Neural cell (in vitro differentiated cells): ENCODE measurements around the gene DNAJC10. TPM values are rescaled to one million over a fixed set of nuclear protein-coding genes. Genes with fewer than 3 reads are reported as not detected.

Experiments
- H2AFZ ChIP-seq: fragments of 200-600, 300-800 bp; sonication (generic), shearing (Covaris generic); 2 replicates; pipeline ENCODE4 v1.6.0; 2014; ENCODE audit warnings: low read depth, mild to moderate bottlenecking, antibody characterized with exemption, low read length, moderate library complexity
- H3F3A ChIP-seq: fragments of 200-600 bp; shearing (Covaris generic); 2 replicates; pipeline ENCODE4 v1.6.1; 2016; ENCODE audit warnings: mild to moderate bottlenecking, moderate library complexity, mixed read lengths, antibody characterized with exemption, low read length; ENCODE audit not compliant: insufficient read depth, poor library complexity, severe bottlenecking
- H3K27ac ChIP-seq: fragments of 200-600, 300-800 bp; sonication (generic), shearing (Covaris generic); 2 replicates; pipeline ENCODE4 v1.5.1; 2014; ENCODE audit warnings: mild to moderate bottlenecking, low read length, moderate library complexity
- H3K27me3 ChIP-seq: fragments of 300-800, 200-600 bp; sonication (generic), shearing (Covaris generic); 2 replicates; pipeline ENCODE4 v1.6.0; 2014; ENCODE audit warnings: mild to moderate bottlenecking, low read depth, low read length, moderate library complexity; ENCODE audit not compliant: insufficient read depth
- H3K36me3 ChIP-seq: fragments of 300-800, 200-600 bp; sonication (generic), shearing (Covaris generic); 2 replicates; pipeline ENCODE4 v1.5.1; 2014; ENCODE audit warnings: mild to moderate bottlenecking, antibody characterized with exemption, low read length, moderate library complexity; ENCODE audit not compliant: insufficient read depth
- H3K4me2 ChIP-seq: fragments of 300-800, 200-600 bp; sonication (generic), shearing (Covaris generic); 2 replicates; pipeline ENCODE4 v1.6.0; 2014; ENCODE audit warnings: mild to moderate bottlenecking, low read length
- H3K4me3 ChIP-seq: fragments of 300-800, 200-600 bp; sonication (generic), shearing (Covaris generic); 2 replicates; pipeline ENCODE4 v1.5.1; 2014; ENCODE audit warnings: mild to moderate bottlenecking, low read length, moderate library complexity
- H3K79me2 ChIP-seq: fragments of 200-600 bp; shearing (Covaris generic); replicated peaks from 2 replicates; pipeline ENCODE4 v1.6.0; 2014; ENCODE audit warnings: mild to moderate bottlenecking, low read length, moderate library complexity; ENCODE audit not compliant: insufficient read depth
- H3K9ac ChIP-seq: fragments of 300-800, 200-600 bp; sonication (generic), shearing (Covaris generic); 2 replicates; pipeline ENCODE4 v1.6.1; 2016; ENCODE audit warnings: mild to moderate bottlenecking, low read length, mixed read lengths
- H3K9me2 ChIP-seq: fragments of 200-600 bp; shearing (Covaris generic); 2 replicates; pipeline ENCODE4 v1.6.1; 2016; ENCODE audit warnings: mild to moderate bottlenecking, low read length, mixed read lengths; ENCODE audit not compliant: insufficient read depth
- H3K9me3 ChIP-seq: fragments of 200-600, 300-800 bp; sonication (generic), shearing (Covaris generic); 2 replicates; pipeline ENCODE4 v1.6.1; 2016; ENCODE audit warnings: mild to moderate bottlenecking, mixed run types, low read length, moderate library complexity, mixed read lengths
- H4K20me1 ChIP-seq: fragments of 200-600 bp; shearing (Covaris generic); 2 replicates; pipeline ENCODE4 v1.6.1; 2016; ENCODE audit warnings: mild to moderate bottlenecking, mixed run types; ENCODE audit not compliant: insufficient read depth
- EP300 ChIP-seq: fragments of 450-650 bp; conservative IDR thresholded peaks from 2 replicates; pipeline ENCODE4 v1.6.1; 2014; ENCODE audit warnings: antibody characterized with exemption, mild to moderate bottlenecking, moderate library complexity; ENCODE audit not compliant: poor library complexity, severe bottlenecking
- EZH2 ChIP-seq: fragments of 200-600, 300-800 bp; shearing (Covaris generic), sonication (generic); IDR thresholded peaks from 2 replicates; pipeline ENCODE4 v1.6.1; 2014; ENCODE audit warnings: antibody characterized with exemption, low read length, borderline replicate concordance, mild to moderate bottlenecking; ENCODE audit not compliant: insufficient read depth, poor library complexity, severe bottlenecking
- MXI1 ChIP-seq: fragments of 450-650 bp; conservative IDR thresholded peaks from 2 replicates; pipeline ENCODE4 v1.6.1; 2014; ENCODE audit warnings: antibody characterized with exemption, mild to moderate bottlenecking; ENCODE audit not compliant: poor library complexity, severe bottlenecking
- POLR2AphosphoS5 ChIP-seq: IDR thresholded peaks from 2 replicates; pipeline ENCODE4 v1.6.1; 2012
- RAD21 ChIP-seq: fragments of 450-650 bp; conservative IDR thresholded peaks from 2 replicates; pipeline ENCODE4 v1.6.1; 2014; ENCODE audit warnings: antibody characterized with exemption, mild to moderate bottlenecking, moderate library complexity
- REST ChIP-seq: IDR thresholded peaks from 2 replicates; pipeline ENCODE4 v1.6.1; 2012; ENCODE audit warnings: borderline replicate concordance
- SMC3 ChIP-seq: fragments of 450-650 bp; conservative IDR thresholded peaks from 2 replicates; pipeline ENCODE4 v1.6.1; 2014; ENCODE audit warnings: antibody characterized with exemption, mild to moderate bottlenecking, moderate library complexity; ENCODE audit not compliant: poor library complexity
- TAF1 ChIP-seq: IDR thresholded peaks from 2 replicates; pipeline ENCODE4 v1.6.1; 2012; ENCODE audit warnings: low read depth
- polyA plus RNA-seq: library from polyadenylated mRNA; depleted of rRNA; stranded (reverse); fragments of >200 nt; gene quantifications from 2 replicates; pipeline ENCODE4 v1.2.3, GENCODE V29; 2014
- TF ChIP-seq, protein P1 (sequence below): fragments of 450-650 bp; IDR thresholded peaks from 2 replicates; pipeline ENCODE4 v1.5.1; 2014; ENCODE audit warnings: antibody characterized with exemption, mild to moderate bottlenecking, moderate library complexity; ENCODE audit not compliant: poor library complexity, severe bottlenecking

Gene DNAJC10
- polyA plus RNA-seq, 1 donor from 2014 or later, result 92.5 TPM

DNA sequence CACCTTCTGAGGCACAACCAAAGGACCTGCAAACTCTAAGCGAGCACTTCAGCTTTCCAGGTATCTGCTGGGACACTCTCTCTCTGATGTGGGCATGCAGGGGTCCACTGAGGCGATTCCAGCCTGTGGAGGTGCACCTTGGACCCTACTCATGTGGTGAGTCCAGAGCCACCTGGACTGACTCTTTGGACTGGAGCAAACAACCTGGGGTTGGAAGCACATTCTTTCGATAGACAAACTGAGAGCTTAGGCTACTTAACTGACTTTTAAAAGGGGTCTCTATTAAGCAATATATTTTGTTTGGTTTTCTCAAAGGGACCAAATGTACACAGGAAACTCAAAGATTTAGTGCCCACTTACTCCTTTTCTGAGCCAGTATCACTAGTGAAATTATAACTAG, 98.7 kb downstream of the DNAJC10 start:
- no peaks in the 10 kb centered on the region for H3F3A ChIP-seq
- H3K4me3 ChIP-seq, result no peak overlapping the region
- no peaks in the 10 kb centered on the region for H3K9me3 ChIP-seq
- H2AFZ ChIP-seq, result no peak overlapping the region
- no peak overlapping the region for H3K9ac ChIP-seq
- H4K20me1 ChIP-seq, result no peaks in the 10 kb centered on the region
- TF ChIP-seq RAD21 (no peak), EP300 (no peak), SMC3 (no peak), EZH2 (no peak), MXI1 (no peak), TAF1 (no peak), REST (no peak), POLR2AphosphoS5 (no peak)
- TF ChIP-seq, protein P1, sequence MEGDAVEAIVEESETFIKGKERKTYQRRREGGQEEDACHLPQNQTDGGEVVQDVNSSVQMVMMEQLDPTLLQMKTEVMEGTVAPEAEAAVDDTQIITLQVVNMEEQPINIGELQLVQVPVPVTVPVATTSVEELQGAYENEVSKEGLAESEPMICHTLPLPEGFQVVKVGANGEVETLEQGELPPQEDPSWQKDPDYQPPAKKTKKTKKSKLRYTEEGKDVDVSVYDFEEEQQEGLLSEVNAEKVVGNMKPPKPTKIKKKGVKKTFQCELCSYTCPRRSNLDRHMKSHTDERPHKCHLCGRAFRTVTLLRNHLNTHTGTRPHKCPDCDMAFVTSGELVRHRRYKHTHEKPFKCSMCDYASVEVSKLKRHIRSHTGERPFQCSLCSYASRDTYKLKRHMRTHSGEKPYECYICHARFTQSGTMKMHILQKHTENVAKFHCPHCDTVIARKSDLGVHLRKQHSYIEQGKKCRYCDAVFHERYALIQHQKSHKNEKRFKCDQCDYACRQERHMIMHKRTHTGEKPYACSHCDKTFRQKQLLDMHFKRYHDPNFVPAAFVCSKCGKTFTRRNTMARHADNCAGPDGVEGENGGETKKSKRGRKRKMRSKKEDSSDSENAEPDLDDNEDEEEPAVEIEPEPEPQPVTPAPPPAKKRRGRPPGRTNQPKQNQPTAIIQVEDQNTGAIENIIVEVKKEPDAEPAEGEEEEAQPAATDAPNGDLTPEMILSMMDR, result no peak
- H3K36me3 ChIP-seq, result no peaks in the 10 kb centered on the region
- no peak overlapping the region for H3K27ac ChIP-seq
- H3K9me2 ChIP-seq, result no peaks in the 10 kb centered on the region
- no peaks in the 10 kb centered on the region for H3K79me2 ChIP-seq
- no peak overlapping the region for H3K4me2 ChIP-seq
- no peaks in the 10 kb centered on the region for H3K27me3 ChIP-seq

DNA sequence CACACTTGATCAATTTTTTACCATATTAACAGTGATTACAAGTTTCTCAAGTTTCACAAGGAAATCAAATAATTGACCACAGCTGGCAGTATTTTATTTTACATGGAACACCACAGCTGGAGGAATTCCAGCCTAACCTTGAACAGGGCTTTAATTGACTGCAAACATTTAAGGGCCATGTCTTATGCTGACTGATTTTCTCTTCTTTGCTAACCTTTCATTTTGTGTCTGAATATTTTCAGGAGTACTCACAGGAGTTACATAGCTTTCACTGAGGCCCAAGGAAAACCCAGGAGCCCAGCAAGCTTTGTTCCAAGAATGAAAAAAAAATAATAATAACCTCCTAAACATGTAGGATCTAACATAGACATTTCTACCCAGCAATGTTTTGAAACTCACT, 100.8 kb downstream of the DNAJC10 start:
- H3K36me3 ChIP-seq, result no peaks in the 10 kb centered on the region
- no peaks in the 10 kb centered on the region for H3K9me2 ChIP-seq

GRCh38 chr2:182817558-182817957, 101.5 kb downstream of the DNAJC10 start:
- Histone ChIP-seq H3K79me2 (no peaks in the 10 kb centered on the region), H3K4me2 (peak overlapping the region; percentile 12), H3K9me2 (no peaks in the 10 kb centered on the region), H3K9ac (no peak overlapping the region), H4K20me1 (no peaks in the 10 kb centered on the region), H3K4me3 (no peak overlapping the region), H3K36me3 (no peaks in the 10 kb centered on the region), H3F3A (no peaks in the 10 kb centered on the region), H2AFZ (no peak overlapping the region), H3K27ac (peak overlapping the region; percentile 21), H3K9me3 (no peaks in the 10 kb centered on the region), H3K27me3 (no peaks in the 10 kb centered on the region)
- TF ChIP-seq RAD21 (no peak), EP300 (no peak), TAF1 (no peak), SMC3 (no peak), REST (no peak), EZH2 (no peak), MXI1 (no peak), POLR2AphosphoS5 (no peak)
- TF ChIP-seq, protein P1, result no peak

More for the DNA sequence above, 100.8 kb downstream of the DNAJC10 start:
- peak overlapping the region; percentile 21 for H3K27ac ChIP-seq
- no peaks in the 10 kb centered on the region for H3K27me3 ChIP-seq
- no peaks in the 10 kb centered on the region for H3F3A ChIP-seq
- TF ChIP-seq TAF1 (no peak), SMC3 (no peak)
- no peaks in the 10 kb centered on the region for H3K9me3 ChIP-seq
- H3K4me2 ChIP-seq, result peak overlapping the region; percentile 12
- no peak overlapping the region for H3K4me3 ChIP-seq
- no peak overlapping the region for H3K9ac ChIP-seq
- no peaks in the 10 kb centered on the region for H4K20me1 ChIP-seq
- H2AFZ ChIP-seq, result no peak overlapping the region
- H3K79me2 ChIP-seq, result no peaks in the 10 kb centered on the region
